Neural crest cell (in vitro differentiated cells): ENCODE data around the gene EFCAB12. TPM values are rescaled to one million over a fixed set of nuclear protein-coding genes. Genes with fewer than 3 reads are reported as not detected.

Source experiments
- DNase-seq: peaks from one replicate; pipeline ENCODE4 v3.0.0; 2021; ENCODE audit warnings: low read depth, mixed read lengths, low spot score
- H3K27ac Mint-ChIP-seq: one replicate; pipeline ENCODE4 v1.8.0; 2021; ENCODE audit warnings: mild to moderate bottlenecking, mixed read lengths; ENCODE audit not compliant: unreplicated experiment
- H3K27me3 Mint-ChIP-seq: 2 replicates; pipeline ENCODE4 v1.8.0; 2021; ENCODE audit warnings: low read depth, mild to moderate bottlenecking, mixed read lengths
- H3K36me3 Mint-ChIP-seq: 2 replicates; pipeline ENCODE4 v1.8.0; 2021; ENCODE audit warnings: low read depth, mild to moderate bottlenecking, mixed read lengths
- H3K4me1 Mint-ChIP-seq: 2 replicates; pipeline ENCODE4 v1.8.0; 2021; ENCODE audit warnings: mixed read lengths
- H3K4me3 Mint-ChIP-seq: one replicate; pipeline ENCODE4 v1.8.0; 2021; ENCODE audit warnings: mild to moderate bottlenecking, mixed read lengths
- H3K9me3 Mint-ChIP-seq: 2 replicates; pipeline ENCODE4 v1.8.0; 2021; ENCODE audit warnings: mixed read lengths
- CTCF ChIP-seq: fragments of 200-600 bp; sonication (generic); conservative IDR thresholded peaks from 2 replicates; pipeline ENCODE4 v1.5.0; 2021; ENCODE audit warnings: antibody characterized with exemption, mild to moderate bottlenecking
- total RNA-seq: library from RNA; stranded (reverse); gene quantifications from 2 replicates; pipeline ENCODE4 v1.2.1, GENCODE V29; 2021

Gene EFCAB12
- total RNA-seq, 1 donor from 2014 or later: 3.1 TPM

GRCh38 chr3:129383292-129383860 lies 45.1 kb downstream of the EFCAB12 start:
- Mint-ChIP-seq H3K36me3 (peaks cover 4% of the 10 kb centered on the region), H3K4me3 (no peak overlapping the region), H3K4me1 (peaks cover 4% of the 10 kb centered on the region), H3K27me3 (no peaks in the 10 kb centered on the region), H3K9me3 (no peaks in the 10 kb centered on the region), H3K27ac (no peak overlapping the region)
- peak; percentile 53 for DNase-seq
- peak; percentile 77 for TF ChIP-seq CTCF

- Mint-ChIP-seq H3K27me3 (no peaks in the 10 kb centered on the region), H3K9me3 (no peaks in the 10 kb centered on the region), H3K36me3 (peaks cover 1% of the 10 kb centered on the region), H3K4me1 (no peaks in the 10 kb centered on the region), H3K27ac (no peak overlapping the region), H3K4me3 (no peak overlapping the region)
- no peak for TF ChIP-seq CTCF
- DNase-seq: no peak
These were observed 46.1 kb downstream of the EFCAB12 start for GRCh38 chr3:129382366-129382765.

GRCh38 chr3:129379582-129380358 lies 48.7 kb downstream of the EFCAB12 start:
- H3K27me3 Mint-ChIP-seq: no peaks in the 10 kb centered on the region
- no peaks in the 10 kb centered on the region for H3K4me1 Mint-ChIP-seq
- no peak overlapping the region for H3K27ac Mint-ChIP-seq
- no peaks in the 10 kb centered on the region for H3K9me3 Mint-ChIP-seq
- DNase-seq: no peak
- no peak for TF ChIP-seq CTCF
- H3K36me3 Mint-ChIP-seq: peaks cover 2% of the 10 kb centered on the region
- no peak overlapping the region for H3K4me3 Mint-ChIP-seq

- no peaks in the 10 kb centered on the region for H3K27me3 Mint-ChIP-seq
- no peak overlapping the region for H3K27ac Mint-ChIP-seq
- no peak for TF ChIP-seq CTCF
- H3K4me3 Mint-ChIP-seq: no peak overlapping the region
- no peaks in the 10 kb centered on the region for H3K9me3 Mint-ChIP-seq
- no peak for DNase-seq
- peaks cover 2% of the 10 kb centered on the region for H3K36me3 Mint-ChIP-seq
- H3K4me1 Mint-ChIP-seq: no peaks in the 10 kb centered on the region
These were observed 49.5 kb downstream of the EFCAB12 start for GRCh38 chr3:129378949-129379348.

GRCh38 chr3:129377615-129378014 lies 50.8 kb downstream of the EFCAB12 start:
- Mint-ChIP-seq H3K4me1 (no peaks in the 10 kb centered on the region), H3K36me3 (peaks cover 2% of the 10 kb centered on the region), H3K9me3 (no peaks in the 10 kb centered on the region), H3K27me3 (no peaks in the 10 kb centered on the region), H3K4me3 (no peak overlapping the region), H3K27ac (no peak overlapping the region)
- DNase-seq: no peak
- TF ChIP-seq CTCF: no peak
